Muscle of back (tissue), 11 donors: ENCODE data around the gene U2AF2. TPM values are rescaled to one million over a fixed set of nuclear protein-coding genes. Genes with fewer than 3 reads are reported as not detected.

Experiments
- DNase-seq, 3 donors: peaks; one replicate each; pipeline versions ENCODE4 v3.0.0 to v3.0.0-alpha.2; 2013
- polyA plus RNA-seq, 10 donors: library from polyadenylated mRNA; unstranded; fragments of 120-200 nt; gene quantifications; one replicate each; pipeline ENCODE4 v1.2.1, GENCODE V29; 2013; ENCODE audit not compliant: insufficient read length in 10 of 10

U2AF2 gene
- polyA plus RNA-seq, 10 donors, result 94.9 to 144 (median 118) TPM

DNA sequence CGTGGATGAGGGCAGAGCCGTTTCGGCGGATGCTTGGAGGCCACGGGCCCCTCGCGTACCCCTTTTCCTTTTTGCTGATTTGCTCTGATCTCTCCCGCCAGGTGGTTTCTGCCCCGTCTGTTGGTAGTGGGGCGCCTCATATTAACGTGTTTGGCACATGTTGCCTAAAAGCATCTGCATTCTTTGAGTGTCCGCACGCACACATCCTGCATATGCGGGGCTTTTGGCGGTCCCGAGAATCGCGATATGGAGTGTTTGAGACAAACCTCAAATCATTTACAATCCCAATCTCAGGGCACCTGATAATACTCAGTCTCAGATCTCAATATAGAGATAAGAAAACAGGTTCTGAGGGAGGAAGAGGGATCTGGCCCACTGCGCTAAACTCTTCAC lies 809 bp downstream of the U2AF2 start:
- no peak for DNase-seq

DNA sequence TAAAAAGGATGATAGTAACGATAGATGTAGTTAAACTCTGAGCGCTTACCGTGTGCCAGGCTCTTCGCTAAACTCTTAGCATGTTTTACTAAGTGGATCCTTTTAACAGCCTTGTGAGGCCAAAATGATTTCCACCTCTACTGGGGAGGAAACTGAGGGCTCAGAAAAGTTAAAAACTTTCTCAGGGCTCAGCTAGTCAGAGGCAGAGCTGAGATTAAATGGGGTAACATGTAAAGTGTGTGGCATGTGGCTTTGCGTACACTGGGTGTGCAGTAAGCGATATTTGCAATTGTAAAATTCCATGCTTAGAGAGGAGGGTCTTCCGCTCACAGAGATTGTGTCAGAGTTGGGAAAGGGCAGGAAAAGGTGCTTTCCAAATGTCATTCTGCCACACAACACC lies 1.7 kb downstream of the U2AF2 start:
- DNase-seq, result no peak

DNA sequence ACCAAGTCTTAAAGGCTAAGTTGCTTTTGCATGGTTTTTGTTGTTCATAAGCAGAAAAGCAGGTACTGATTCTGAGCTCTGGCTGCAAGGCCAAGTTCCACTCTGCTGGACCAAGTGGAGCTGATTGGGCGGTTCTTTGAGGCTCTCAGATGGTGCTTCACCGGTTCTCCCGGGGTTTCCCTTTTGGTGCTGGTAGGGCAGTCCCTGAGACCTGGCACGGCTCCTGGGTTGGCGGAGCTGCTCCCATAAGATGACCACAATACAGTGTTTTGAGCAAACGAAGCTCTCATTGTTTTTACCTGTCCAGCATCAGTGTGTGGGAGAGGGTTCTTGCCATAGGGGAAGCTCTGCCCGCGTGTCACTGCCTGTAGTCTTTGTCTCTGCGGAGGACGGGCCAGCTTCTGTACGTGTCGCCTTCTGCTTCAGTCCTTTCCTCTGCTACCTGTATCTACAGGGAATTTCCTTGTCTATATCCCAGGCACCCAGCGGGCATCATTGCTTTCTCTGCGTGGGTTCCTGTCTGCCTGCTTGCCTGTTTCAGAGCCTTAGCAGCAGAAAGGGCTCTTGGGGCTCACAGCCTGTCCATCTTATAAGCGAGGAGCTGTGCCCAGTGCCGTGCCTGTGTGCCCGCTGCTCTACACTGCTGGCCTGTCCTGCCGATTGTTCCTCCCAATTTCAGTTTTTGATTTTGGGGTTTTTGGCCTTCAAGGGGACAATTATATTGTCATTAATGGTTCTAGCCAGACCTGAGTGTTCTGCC lies 2.3 kb downstream of the U2AF2 start:
- no peak for DNase-seq

DNA sequence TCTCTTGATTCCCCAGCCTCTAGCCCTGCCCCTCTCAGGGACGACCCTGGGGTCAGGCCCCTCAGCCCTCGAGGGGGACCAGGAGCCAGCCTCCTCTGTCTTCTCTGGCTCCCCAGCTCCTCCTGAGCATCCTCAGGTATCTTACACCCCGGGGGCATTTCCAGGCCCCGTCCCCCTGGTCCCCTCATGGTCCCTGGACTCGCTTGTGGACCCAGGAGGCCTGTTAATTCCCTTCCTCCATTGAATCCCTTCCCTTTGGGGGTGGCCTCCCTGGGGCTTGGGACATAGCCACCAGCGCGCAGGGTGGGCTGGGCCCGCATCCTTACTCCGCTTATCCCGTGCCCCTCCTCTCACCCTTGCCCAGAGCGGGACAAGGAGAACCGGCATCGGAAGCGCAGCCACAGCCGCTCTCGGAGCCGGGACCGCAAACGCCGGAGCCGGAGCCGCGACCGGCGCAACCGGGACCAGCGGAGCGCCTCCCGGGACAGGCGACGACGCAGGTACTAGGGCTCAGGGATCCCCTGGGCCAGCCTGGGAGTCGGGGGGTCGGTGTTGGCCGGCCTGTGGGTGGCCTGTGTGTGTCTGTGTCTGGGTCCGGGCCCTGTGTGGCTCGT lies 4.1 kb downstream of the U2AF2 start:
- no peak for DNase-seq

DNA sequence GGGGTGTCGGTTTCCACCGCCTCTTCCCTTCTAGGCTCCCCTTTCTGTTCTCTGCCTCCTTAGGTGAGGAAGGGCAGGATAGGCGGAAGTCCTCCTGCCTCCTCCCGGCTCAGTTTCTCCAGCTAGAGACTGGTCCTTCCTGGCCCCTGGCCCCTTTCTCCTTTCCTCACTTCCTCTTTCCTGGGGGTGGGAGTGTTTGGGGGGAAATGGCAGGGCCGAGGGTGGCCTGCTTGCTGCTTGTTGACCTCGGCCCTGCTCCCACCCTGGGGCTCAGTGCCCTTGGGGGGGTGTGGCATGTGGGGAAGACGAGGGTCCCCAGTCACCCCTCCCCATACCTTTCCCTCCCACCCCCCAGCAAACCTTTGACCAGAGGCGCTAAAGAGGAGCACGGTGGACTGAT lies 5.0 kb downstream of the U2AF2 start:
- DNase-seq, result no peak

DNA sequence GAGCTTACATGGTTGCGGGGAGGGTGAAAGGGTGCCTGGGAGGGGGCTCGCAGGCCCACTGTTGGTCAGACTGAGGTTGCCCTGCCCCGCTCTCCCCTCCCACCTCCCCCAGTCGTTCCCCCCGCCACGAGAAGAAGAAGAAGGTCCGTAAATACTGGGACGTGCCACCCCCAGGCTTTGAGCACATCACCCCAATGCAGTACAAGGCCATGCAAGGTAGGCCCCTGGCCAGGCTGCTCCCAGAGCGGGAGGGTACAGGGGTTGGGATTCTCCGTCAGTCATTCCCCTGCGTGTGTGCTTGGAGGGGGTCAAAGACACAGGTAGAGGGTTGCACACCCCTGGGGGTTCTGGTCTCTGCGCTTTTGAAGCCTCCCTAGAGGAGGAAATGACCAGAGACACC lies 5.6 kb downstream of the U2AF2 start:
- DNase-seq, result no peak

DNA sequence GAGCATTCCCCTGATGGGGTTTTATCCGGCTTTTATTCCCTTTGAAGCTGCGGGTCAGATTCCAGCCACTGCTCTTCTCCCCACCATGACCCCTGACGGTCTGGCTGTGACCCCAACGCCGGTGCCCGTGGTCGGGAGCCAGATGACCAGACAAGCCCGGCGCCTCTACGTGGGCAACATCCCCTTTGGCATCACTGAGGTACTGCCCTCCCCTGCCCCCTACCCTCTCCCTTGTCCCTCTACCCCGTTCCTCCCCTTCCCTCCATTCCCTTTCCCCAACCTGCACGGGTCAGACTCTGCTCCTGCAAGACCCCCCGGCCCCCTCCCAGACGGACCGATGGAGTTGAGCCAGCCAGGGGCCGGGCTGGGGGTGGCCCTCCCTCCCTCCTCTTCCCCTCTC lies 6.2 kb downstream of the U2AF2 start:
- no peak for DNase-seq

DNA sequence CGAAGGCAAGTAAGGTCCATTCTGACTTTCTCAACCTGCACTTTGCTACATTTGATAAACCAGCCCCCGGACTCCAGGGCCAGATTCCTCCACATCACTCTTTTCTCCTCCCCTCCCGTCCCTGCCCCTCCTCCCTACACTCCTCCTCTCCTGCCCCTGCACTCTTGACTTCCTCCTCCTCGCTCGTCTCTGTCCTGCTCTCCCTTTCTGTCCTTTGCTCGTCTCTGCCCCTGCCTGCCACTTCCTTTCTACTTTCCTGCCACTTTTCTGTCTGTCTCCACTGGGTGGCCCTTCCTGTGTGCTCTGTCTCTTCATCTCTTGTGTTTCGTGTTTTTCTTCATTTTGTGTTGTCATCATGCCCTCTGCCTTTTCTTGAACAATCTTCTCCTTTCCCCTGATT lies 7.0 kb downstream of the U2AF2 start:
- DNase-seq, result no peak

DNA sequence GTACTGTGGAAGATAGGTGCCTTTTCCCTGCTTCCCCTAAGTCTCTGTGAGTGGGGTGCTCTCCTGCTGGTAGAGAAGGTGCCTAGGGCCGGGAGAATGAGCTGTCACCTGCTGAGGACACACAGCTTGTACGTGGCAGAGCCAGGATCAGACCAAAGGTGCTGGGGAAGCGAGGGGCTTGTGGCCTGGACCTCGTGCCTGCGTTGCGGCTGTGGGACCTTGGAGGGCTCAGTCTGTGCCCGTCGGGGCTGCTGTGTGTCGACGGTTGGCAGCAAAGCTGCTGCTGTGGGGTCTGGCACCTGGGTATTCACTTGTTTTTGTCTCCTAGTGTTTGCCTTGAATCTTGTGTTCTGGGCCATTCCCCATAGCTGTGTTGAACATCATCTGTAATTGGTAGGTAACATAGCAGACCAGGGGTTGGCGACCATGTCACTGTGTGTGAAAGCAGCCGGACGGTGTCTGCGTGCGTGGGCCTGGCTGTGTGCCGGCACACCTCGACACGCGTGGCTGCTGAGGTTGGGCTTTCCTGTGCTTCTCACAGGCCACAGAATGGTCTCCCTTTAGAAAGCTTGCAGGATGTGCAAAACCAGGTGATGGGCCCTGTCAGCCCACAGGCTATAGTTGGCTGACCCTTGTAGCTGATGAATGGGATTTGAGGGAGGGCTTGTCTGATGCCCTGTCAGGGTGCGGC lies 9.2 kb downstream of the U2AF2 start:
- DNase-seq, result no peak

DNA sequence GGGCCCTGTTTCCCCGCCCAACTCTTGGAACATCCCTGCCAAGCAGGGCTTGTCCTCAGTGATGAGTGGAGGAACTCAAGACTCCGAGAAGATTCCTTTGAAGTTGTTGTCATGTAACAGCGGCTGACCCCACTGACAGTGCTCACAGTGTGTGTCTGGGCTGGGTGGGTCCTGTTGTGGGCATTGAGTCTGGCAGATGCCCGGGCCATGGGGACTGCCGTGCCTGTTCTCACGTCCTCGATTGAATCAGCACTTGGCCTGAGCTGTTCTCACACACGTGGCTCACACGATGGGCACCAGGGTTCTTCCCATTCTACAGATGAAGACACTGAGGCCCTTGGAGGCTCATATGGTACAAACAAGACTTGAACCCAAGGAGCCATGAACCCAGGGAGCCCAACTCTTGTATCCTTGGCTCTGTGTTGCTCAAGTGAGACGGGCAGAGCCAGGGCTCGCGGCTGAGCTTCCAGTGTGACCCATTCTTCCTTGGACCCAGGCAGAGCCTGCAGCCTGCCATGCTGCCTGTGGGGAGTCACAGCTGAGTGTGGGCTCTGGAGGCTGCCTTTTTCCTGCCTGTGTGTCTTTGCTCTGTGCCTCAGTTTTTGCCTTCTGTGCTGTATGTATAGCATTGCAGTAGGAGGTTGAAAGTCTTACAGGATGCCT lies 11.6 kb downstream of the U2AF2 start:
- no peak for DNase-seq

DNA sequence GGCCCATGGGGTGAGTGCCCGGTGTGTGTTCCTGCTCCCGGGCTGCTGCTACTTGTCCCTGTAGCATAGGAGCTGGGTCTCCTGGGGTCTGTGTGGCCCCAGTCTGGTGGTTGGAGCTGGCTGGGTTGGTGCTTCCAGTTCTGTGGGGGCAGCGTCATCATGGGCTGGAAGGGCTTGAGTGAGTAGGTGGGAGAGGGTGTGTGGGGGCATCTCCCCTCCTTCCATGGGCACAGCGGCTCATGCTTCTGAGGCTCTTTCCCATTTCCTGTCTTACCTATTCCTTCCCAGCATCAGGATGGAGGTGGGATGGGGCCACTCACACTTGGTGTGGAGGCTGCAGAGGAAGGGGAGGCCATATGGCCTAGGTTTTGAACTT lies 12.2 kb downstream of the U2AF2 start:
- DNase-seq, result no peak

DNA sequence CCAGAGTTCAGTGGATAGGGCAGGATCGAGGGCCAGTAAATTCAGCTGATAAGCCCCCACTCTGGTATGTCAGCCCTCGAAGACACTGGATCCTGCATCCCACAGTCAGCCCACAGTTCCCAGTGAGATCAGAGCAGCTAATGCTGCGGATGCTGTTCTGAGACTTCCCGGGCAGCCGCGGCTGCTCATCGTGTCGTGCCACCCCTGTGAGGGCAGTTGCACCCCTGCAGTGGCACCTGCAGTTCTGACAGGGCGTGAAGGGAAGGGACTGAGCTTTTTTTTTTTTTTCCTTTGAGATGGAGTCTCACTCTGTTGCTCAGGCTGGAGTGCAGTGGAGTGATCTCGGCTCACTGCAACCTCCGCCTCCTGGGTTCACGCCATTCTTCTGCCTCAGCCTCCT lies 12.7 kb downstream of the U2AF2 start:
- no peak for DNase-seq

DNA sequence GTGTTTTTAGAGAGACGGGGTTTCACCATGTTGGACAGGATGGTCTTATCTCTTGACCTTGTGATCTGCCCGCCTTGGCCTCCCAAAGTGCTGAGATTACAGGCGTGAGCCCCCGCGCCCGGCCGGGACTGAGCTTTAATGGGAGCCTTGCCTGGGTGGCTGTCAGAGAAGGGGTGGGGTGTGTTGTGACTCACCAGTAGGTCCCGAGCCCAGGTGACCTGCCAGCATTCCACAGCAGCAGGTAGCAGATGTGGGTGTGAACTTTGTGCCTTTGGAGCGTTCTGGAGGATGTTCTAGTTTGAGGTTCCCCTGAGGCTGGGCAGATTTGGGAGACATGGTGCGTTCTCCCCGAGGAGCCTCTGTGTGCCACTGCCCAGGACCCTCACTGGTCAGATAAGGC lies 13.1 kb downstream of the U2AF2 start:
- no peak for DNase-seq

DNA sequence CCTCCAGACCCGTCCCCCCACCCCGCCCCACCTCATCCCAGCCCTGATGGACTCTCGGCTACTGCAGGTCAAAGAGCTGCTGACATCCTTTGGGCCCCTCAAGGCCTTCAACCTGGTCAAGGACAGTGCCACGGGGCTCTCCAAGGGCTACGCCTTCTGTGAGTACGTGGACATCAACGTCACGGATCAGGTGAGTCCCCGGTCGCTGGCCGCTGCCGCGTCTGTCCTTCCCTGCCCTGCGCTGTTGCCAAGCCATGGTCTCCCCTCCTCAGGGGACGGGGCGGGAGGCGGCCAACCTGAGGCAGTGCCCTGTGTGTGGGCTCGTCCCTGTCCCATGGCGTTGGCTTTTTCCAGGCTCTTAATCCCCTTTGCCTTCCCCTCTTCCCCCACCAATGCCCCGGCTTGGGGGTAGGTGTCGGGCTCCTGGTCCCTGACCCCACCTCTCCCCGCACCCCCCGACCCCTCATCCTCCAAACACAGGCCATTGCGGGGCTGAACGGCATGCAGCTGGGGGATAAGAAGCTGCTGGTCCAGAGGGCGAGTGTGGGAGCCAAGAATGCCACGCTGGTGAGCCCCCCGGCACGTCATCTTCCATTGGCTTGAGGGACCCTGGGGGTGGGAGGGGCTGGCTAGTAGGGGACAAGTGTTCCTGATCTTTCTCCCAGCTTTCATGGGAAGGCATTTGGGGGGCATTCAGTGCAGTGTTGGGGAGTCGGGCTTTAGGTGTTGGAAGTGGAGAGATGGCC lies 13.9 kb downstream of the U2AF2 start:
- no peak for DNase-seq

DNA sequence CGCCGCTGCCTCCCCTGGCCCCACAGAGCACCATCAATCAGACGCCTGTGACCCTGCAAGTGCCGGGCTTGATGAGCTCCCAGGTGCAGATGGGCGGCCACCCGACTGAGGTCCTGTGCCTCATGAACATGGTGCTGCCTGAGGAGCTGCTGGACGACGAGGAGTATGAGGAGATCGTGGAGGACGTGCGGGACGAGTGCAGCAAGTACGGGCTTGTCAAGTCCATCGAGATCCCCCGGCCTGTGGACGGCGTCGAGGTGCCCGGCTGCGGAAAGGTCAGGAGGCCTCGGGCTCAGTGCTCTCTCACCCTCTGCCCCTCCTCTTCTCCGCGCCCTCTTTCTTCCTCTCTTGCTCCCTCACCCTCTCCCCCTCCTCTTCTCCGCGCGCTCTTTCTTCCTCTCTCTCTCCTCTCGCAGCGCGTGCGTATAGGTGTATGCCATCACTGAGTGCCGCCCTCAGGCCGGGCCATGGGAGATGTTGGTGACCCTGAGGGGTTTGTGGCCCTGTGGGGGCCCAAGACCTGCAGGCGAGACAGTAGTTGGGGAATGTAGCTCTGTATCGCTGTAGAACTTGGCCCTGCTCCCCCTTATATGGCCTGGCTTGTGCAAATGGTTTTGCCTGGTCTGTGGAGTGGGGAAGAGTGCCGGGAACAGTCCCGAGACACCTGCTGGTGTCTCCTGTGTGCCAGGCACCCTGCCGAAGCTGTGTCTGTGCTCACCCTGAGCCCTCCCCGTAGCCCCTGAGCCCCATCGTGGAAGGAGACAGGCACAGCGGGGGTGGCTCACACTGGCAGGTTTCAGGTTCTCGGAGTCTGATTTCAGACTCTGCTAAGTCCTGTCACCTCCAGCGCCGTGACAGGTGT lies 14.8 kb downstream of the U2AF2 start:
- no peak for DNase-seq

DNA sequence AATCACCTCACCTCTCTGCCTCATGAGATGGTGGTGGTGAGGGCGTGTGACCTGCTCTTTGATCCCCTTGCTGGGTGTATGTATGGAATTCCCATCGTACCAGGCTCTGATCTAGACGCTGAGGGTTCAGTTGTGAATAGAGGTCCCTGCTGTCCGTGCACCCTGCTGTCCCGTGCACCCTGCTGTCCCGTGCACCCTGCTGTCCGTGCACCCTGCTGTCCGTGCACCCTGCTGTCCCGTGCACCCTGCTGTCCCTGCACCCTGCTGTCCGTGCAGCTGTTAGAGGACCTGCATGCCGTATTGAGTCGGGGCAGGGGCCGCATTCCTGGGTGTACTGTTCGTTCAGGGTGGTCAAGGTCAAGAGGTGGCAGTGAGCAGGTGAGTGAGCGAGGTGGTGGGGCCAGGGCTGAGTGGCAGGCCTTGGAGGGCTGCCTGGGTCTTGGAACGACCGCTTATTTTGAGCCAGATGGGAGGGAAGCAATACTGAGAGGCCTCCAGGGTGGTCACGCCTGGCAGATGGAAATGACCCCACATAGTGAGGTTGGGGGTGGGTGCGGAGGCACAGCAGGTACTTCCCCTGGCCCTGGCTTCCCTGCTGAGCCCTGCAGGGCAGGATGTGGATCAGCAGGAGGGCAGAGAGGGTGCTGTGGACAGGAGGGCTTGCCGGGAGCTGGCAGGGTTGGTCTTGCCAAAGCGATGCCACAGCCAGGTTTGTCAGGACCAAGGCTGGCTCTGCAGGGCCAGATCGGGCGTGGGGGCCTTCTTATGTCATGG lies 15.6 kb downstream of the U2AF2 start:
- DNase-seq, result peak in 1 of 3 donors; percentile 45

DNA sequence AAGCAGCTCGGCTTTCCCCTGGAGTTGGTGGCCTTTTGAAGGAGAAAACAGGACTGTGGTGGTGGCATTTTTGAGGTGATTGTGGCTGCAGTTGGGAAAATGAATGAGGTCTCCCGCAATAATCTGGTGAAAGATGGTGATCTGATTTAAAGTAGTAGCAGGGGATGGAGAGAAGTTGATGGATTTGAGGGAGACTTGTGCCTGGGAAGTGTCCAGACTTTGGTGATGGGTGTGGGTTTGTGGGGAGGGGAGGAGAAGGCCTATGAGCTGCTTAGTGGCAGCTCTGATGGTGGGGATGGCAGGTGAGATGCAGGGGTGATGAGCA lies 16.2 kb downstream of the U2AF2 start:
- no peak for DNase-seq

DNA sequence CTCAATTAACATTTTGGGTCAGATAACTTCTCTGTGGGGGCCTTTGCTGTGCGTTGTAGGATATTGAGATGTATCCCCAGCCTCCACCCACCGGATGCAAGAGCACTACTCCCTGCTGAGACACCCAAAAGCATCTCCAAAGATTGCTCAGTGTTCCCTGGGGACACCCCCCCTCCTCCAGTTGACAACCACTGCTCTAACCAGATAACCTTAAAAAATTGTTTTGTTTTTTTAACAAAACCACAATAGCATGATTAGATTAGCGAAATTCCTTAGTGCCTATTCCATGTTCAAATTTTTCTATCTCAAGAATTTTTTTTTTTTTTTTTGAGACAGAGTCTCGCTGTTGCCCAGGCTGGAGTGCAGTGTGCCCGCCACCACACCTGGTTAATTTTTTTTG lies 17.6 kb downstream of the U2AF2 start:
- DNase-seq, result no peak

DNA sequence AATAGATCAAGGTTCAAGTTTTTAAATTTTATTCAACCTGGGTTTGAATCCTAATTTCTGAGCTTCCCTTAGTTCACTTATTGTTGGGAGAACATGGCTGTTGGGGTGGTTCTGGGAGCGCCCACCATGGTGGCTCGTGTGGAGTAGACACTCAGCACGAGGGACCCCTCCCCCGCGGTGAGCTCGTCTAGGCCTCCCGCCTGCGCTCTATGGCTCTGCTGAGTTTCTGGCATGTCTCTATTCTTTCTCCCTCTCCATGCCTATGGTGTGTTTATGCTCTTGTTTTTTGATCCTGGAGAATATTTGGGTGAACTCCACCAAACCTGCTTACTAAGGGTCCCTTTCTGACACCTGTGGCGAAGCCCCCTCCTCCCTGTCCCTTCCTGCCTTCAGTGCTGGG lies 18.6 kb downstream of the U2AF2 start:
- DNase-seq, result no peak

DNA sequence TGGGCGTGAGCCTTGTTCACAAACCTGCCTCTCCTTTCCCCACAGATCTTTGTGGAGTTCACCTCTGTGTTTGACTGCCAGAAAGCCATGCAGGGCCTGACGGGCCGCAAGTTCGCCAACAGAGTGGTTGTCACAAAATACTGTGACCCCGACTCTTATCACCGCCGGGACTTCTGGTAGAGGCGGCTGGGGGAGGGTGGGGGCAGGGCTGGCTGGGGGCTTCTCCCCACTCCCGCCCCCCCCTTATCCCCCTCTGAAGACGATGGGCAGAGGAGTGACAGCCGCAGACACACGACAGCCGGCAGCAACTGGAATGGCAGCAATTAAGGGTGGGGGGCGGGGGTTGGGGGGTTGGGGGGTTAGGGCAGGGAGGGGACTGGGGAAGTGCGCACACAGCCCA lies 19.1 kb downstream of the U2AF2 start:
- DNase-seq, result no peak

DNA sequence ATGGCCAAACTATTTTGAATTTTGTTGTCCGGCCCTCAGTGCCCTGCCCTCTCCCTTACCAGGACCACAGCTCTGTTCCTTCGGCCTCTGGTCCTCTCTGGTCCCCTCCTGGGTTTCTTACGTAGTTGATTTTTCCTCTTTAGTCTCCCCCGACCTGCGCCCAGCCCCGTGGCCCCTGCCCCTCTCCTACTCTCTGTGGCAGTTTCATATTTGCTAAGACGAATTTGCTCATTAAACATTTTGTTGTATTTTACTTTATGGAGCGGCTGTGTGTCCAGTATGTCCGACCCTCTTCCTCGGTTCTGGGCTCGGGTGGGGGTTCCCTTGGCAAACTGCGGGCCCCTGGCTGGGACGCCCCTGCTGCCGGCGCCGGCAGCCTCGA lies 19.6 kb downstream of the U2AF2 start:
- DNase-seq, result no peak
